GM21619 (cell line): Measurements from ENCODE around the gene AMBRA1.

Experiments used
- ATAC-seq: cut with Tn5 transposase; IDR thresholded peaks from one replicate; pipeline ENCODE4 v1.9.1; 2021; ENCODE audit not compliant: unreplicated experiment

The AMBRA1 gene

DNA sequence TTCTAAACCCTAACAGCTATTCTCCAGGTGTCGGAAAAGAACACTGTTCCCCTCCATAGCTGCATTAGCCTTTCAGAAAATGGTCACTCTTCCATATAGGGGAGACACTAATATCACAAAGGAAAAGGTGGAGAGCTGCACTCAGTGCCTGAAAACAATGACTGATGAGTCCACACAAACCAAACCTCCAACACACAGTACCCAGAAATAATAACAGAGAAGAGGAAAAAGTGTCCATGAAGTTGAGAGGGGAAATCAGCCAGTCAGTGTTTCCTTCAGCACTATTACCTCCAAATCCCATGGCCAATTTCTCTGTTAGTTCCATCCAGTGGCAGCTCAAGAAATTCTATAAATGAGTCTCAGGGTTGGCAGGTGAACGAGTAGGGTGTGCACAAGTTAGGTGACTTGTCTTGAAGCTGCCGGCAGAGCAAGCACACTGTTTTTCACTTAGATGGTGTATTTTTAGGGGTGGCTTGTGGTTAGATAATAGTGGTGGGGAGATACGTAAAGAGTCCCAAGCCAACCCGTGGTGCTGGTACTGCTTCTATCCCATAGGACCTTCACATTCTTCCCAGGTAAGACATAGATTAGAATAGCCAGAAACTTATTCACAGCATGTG is 117.8 kb downstream of the AMBRA1 start:
- ATAC-seq: peak; percentile 53

- no peak for ATAC-seq
Observed at GRCh38 chr11:46475051-46475925, 118.5 kb downstream of the AMBRA1 start.

- ATAC-seq: no peak
Observed at GRCh38 chr11:46472662-46472994, 121.2 kb downstream of the AMBRA1 start.

DNA sequence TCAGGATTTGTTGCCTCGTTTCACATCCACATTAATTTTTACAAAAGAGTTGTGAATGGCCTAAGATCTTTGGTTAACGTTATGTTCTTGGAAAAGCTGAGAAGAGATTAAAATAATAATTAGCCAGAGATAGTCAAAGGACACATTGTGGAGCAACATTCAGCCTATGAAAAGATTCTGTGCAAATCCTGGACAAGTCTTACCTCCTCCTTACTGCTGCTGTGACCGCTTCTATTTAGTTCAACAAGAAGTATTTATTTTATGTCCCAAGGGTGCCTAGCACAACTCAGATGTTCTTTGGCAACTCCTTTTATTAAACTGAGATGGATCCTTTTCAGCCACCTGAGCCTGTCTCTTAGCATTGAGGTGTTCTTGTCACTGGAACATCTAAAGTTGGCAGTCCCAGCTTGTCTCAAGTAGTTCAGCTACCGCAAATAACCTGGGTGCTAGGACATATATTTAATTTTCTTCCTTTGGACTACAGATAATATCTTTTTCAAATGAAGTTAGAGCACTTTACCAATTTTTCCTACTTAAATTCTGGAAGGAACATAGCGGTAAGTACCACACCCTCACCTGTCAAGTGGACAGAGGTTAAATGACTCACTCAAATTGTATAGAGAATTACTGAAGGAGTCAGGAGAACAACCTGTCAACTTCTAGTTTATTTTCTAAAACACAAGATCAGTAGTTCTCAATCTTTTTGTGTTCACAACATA is 121.7 kb downstream of the AMBRA1 start:
- ATAC-seq: no peak

DNA sequence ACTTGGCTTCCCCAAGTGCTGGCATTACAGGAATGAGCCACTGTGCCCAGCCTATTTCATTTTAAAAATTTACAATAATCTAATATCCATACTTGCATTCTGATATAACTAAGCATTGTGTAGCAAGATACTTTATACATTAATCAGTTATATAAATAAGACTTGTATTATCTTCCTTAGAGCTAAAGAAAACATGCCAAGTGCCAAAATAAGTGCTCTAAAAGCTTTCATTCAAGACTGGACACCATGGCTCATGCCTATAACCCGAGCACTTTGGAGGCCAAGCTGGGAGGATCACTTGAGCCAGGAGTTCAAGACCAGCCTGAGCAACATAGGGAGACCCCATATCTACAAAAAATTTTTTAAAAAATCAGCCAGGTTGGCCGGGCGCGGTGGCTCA is 123.9 kb downstream of the AMBRA1 start:
- no peak for ATAC-seq

GRCh38 chr11:46465683-46466082 is 128.1 kb downstream of the AMBRA1 start:
- no peak for ATAC-seq

- no peak for ATAC-seq
Observed at GRCh38 chr11:46463701-46464421, 130.0 kb downstream of the AMBRA1 start.

DNA sequence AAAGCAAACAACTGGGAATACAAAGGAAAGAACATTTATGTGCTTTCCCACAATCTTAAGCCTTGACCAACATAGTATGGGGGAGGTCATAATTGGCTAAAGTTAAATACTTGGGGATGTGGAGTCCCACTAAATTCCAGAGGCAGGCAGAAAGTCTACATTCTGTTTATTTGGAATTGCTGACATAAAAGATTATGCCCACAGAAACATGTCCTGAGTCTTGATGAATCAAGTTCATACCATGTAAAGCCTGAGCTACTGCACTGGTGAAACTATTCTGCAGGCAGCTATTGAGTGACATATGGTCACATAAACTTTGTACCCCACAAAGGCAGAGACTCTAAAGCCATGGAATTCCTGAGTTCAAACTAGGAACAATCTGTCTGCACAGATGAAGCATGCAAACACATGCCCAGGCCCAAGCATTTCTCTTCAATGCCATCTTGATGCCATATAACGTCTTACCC is 132.3 kb downstream of the AMBRA1 start:
- ATAC-seq: no peak

- no peak for ATAC-seq
Observed at GRCh38 chr11:46458491-46458890, 135.3 kb downstream of the AMBRA1 start.

- no peak for ATAC-seq
Observed at GRCh38 chr11:46457659-46458424, 136.0 kb downstream of the AMBRA1 start.

DNA sequence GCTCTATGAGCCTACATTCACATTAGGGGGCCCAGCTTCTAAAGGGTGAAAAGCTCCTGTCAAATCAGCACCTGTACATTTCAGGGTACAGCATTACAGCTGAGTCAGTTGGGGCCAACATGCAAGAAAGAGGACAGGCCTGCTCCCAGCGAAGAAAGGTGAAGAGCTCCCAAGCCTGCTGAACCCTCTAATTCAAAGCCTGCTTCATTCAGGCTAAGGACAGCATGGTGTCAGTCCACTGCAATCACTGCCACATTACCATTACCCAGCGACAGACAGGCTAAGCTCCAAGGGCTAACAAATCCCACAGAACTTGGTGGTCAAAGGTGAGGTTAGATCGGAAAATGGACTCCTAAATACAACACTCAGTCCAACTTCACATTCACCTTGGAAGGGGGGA is 136.8 kb downstream of the AMBRA1 start:
- ATAC-seq: no peak

- no peak for ATAC-seq
Observed at GRCh38 chr11:46456269-46457001, 137.4 kb downstream of the AMBRA1 start.

- no peak for ATAC-seq
Observed at GRCh38 chr11:46455834-46456233, 138.0 kb downstream of the AMBRA1 start.

GRCh38 chr11:46452918-46453517 is 140.8 kb downstream of the AMBRA1 start:
- ATAC-seq: no peak

GRCh38 chr11:46451759-46452158 is 142.1 kb downstream of the AMBRA1 start:
- no peak for ATAC-seq

DNA sequence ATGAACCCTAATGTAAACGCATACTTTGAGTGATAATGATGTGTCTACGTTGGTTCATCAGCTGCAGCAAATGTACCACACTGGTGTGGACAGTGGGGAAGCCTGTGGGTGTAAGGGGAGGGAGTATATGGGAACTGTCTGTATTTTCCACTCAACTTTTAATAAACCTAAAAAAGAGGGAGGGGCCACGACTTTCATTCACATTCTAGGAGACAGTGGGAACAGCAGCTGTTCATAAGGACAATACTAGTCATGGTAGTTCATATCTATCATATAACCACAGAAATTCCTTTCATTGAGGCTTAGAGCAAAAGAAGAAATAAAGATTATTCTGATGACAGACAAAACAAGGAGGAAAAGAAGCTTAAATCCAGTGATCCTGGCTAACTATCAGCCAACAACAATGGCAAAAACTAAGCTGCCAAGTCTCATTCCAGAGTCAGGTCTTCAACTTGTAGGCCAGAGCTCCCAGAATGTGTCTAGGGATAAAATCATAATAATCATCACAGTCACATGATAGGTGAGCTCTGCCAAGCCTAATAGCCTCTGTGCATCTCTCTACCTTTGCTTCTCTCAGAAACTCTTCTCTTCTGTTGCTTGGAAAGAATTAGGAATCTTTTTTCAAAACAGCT is 142.9 kb downstream of the AMBRA1 start:
- ATAC-seq: no peak

DNA sequence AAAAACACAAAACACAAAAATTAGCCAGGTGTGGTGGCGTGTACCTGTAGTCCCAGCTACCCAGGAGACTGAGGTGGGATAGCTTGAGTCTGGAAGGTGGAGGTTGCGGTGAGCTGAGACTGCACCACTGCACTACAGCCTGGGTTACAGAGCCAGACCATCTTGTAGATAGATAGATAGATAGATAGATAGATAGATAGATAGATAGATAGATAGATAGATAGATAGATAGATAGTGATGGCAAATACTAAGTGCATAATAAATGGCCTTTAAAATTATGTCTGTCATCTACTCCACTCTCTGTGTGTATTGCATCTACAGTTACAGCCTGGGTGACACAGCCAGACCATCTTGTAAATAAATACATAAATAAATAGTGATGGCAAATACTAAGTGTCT is 146.3 kb downstream of the AMBRA1 start:
- no peak for ATAC-seq

DNA sequence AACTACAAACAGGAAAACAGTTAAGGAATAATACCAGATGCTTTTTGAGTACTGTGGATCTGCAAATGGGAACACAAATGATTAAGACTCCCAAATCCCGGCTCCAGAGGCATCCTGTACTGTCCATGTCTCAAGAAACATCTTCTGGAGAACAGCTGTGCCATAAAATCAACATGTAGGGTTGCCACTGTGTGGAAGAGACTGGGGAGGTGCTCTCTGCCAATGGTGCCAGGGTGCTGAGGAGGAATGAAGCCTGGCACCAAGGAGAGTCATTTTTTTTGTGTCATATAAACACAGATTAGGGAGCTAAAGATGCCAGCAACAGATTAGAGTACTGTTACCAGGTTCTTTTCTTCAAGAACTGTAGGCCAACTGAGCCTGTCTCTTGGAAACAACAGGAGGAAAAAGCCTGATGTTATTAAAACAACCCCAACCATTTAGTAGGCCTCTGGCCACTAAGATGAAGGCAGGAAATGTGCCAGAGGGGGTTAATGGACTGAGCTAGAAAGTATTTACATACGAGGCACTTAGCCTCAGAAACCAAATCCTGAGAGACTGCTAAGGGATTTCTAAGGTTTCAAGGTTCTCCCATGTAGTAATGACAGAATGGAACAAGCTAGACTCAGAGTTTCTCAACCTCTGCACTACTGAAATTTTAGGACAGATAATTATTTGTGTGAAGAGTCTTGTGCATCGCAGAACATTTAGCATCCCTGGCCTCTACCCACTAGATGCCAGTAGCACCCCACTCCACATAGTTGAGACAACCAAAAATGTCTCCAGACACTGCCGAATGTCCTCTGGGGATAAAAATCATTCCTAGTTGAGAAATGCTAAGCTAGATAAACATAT is 147.7 kb downstream of the AMBRA1 start:
- ATAC-seq: no peak
